8988T (cell line): ENCODE data around the gene HADHA.
"Not testable (repeated sequence)": the region's sequence is repeated elsewhere in the genome, so short reads cannot be mapped to it uniquely, and the experiment has no call there.

Experiments used
- DNase-seq: peaks from one replicate; pipeline ENCODE4 v3.0.0; 2011

HADHA gene

GRCh38 chr2:26244309-26245230 lies at the start of gene HADHA, which contains the start of gene HADHB:
TSS of gene HADHA (minus strand) at chr2:26244632. CDS start at chr2:26244596, 36 bp downstream.
TSS of gene HADHB (plus strand) at chr2:26244939. CDS start at chr2:26254255, 9,316 bp downstream.
- peak; percentile 37 for DNase-seq

DNA sequence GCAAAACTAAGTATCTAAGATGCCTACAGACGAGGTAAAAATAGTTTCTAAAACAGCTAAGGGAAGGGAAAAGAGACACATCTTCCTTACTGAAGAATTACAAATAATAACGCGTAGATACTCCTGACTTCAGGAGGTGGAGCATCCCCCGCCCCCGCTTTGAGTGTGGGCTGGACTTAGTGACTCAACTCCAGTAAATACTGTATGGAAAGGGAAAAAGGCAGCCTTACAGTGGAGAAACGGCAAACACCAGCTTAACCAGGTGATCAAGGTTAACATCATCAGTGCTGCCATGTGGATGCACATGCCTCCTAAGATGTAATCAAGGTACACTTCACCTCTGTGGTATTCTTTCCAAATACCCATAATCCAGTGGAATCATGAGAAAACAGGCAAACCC lies 48.2 kb upstream of the HADHA start:
- DNase-seq: no peak

GRCh38 chr2:26290001-26290400 lies 45.6 kb upstream of the HADHA start:
- no peak for DNase-seq

DNA sequence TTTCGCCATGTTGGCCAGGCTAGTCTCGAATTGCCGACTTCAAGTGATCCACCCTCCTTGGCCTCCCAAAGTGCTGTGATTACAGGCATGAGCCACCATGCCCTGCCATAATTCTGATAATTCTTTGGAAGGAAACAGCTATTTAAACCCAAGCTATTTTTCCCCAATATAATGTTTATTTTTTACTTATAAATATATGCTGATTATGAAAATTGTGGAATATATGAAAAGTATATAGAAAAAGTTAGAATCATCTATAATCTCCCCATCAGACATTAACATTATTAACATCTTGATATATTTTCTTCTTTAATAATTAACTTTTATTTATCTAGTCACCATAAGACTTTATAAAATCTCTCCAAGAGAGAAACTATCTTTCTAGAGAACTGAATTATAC lies 41.5 kb upstream of the HADHA start:
- DNase-seq: no peak

DNA sequence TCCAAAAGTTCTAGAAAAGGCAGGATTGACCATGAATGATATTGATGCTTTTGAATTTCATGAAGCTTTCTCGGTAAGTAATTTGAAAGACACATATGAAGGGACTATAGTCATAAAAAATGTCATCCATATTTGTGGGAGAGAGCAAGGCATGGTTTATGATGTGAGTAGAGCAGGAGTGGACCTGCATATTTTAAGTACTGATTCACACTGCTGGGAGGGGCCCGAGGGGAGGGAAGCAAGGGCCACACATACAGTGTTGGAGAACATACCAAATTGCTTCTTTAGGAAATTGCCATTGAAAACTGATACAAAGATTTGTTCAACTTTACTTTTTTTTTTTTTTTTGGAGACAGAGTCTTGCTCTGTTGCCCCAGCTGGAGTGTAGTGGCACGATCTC lies 39.7 kb upstream of the HADHA start:
- peak; percentile 15 for DNase-seq

GRCh38 chr2:26283606-26284005 lies 39.2 kb upstream of the HADHA start:
- no peak for DNase-seq

DNA sequence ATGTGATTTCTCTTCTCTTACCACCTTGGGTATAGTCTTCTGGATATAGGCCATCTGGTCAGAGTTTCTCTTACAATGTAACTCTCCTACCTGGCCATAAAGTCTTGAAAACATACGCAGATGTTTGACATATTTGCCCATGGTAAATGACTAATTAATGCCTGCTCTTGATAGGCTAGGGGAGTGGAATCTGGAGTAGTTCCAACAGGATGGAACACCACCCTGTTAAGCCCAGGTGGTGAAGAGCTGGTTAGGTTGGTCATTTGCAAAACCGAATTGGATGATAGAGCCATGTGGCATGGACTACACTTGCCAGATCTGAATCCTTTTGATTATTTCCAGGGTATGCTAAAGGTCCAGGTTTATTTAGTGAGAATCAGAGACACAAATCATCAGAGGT lies 36.8 kb upstream of the HADHA start:
- DNase-seq: no peak

DNA sequence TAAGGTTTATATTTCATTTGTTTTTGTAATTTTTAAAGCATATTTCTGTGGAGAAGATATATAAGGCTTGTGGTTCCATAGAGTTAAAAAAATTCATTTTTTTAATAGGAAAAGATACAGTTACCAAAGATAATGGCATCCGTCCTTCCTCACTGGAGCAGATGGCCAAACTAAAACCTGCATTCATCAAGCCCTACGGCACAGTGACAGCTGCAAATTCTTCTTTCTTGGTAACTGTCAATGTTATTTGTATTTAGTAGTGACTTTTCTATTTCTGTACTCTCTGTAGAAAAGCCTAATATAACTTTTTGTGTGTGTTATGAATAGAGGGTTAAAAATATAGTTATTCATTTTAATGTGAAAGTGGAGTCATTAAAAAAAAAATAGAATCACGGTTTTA lies 35.5 kb upstream of the HADHA start:
- no peak for DNase-seq

GRCh38 chr2:26276484-26277227 lies 32.2 kb upstream of the HADHA start:
- DNase-seq: no peak

- no peak for DNase-seq
These were observed 29.7 kb upstream of the HADHA start for GRCh38 chr2:26274058-26274613.

- no peak for DNase-seq
These were observed 29.1 kb upstream of the HADHA start for GRCh38 chr2:26273501-26273900.

GRCh38 chr2:26270373-26270772 lies 25.9 kb upstream of the HADHA start:
- no peak for DNase-seq

- no peak for DNase-seq
These were observed 25.2 kb upstream of the HADHA start for GRCh38 chr2:26269571-26270158.

GRCh38 chr2:26268670-26269385 lies 24.4 kb upstream of the HADHA start:
- not testable (repeated sequence) for DNase-seq

- no peak for DNase-seq
These were observed 23.8 kb upstream of the HADHA start for GRCh38 chr2:26268213-26268612.

DNA sequence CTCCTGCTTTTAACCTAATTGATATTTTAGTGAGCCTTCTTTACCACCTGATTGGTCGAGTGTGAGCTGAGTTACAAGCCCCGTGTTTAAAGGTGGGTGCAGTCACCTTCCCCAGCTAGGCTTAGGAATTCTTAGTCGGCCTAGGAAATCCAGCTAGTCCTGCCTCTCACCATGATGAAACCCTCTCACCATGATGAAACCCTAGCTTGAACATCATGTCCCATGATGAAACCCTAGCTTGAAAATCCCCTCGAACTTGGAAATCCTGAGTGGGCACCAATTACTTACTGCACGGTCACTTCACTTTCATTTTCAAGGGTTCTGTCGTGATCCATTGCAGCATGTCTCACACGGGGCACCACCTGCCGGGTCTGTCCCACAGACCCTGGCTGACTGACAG lies 14.4 kb upstream of the HADHA start:
- DNase-seq: not testable (repeated sequence)

DNA sequence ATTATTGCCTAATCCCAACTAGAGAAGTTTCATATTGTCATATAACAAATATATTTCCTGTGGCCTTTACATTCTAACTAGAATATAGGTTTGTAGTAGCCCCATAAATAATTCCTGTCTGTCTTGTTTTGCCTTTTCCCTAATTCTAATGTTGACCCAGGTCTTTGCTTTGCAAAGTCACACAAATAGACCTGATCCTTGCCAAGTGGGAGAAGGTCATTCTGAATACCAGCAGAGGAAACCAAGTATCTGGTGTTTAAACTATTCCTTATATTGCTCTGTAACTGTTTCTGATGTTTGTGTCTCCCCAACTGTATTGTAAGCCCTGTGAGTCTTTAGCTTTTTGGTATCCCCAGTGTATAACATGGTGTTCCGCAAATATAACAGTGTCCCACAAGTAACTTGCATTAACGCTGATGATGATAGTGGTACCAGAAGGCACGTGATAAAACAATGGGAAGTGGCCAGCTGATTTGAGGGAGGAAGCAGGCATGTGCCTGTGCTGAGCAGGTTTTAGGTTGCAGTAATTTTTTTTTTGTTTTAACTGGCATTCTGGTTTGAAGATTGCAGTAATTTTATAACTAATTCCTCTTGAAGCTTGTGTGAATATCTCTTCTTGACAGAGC lies 11.4 kb upstream of the HADHA start:
- DNase-seq: no peak

- DNase-seq: no peak
These were observed 7.5 kb upstream of the HADHA start for GRCh38 chr2:26251893-26252292.

GRCh38 chr2:26249625-26250024 lies 5.2 kb upstream of the HADHA start:
- no peak for DNase-seq

GRCh38 chr2:26246818-26247217 lies 2.4 kb upstream of the HADHA start:
- no peak for DNase-seq

GRCh38 chr2:26245810-26246209 lies 1.4 kb upstream of the HADHA start:
- DNase-seq: no peak

DNA sequence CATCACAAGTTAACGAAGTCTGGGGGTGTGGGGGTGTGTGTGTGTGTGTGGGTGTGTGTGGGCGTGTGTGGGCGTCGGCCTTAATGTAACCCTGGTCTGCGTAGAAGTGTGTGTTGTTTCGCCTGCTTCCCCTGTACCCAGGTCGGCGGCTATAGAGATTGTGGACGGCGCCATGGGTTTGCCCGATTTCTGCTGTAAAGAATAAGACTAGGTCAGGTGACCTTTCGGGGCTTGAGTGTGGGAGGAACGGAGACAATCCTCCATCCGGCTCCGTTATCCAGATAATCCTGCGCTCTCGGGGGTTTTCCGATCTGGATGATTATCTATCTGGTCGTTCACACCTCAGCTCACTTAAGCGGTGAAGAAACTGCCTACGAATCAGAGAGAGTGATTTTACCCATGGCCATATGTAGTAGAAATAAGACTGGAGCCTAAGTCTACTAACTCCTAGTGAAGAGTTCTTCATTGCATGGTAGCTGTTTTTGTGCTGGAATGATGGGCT lies 850 bp upstream of the HADHA start:
- no peak for DNase-seq
